Melanocyte of skin (primary cell): Measurements from ENCODE around the gene SCAMP2. TPM values are rescaled to one million over a fixed set of nuclear protein-coding genes. Genes with fewer than 3 reads are reported as not detected.

Source experiments
- small RNA-seq, 2 donors: library from RNA; depleted of rRNA; stranded (forward); fragments of <200 nt; gene quantifications; one replicate each; pipeline ENCODE3, GENCODE V24; 2012
- total RNA-seq, 2 donors: library from RNA; depleted of rRNA; stranded (reverse); fragments of >200 nt; gene quantifications; 2 replicates each; pipeline ENCODE4 v1.2.3, GENCODE V29; 2012

The SCAMP2 gene
- 10 to 100 TPM; 28.3 to 33.4 TPM for total RNA-seq

GRCh38 chr15:74873036-74873755 lies at the start of gene SCAMP2:
Gene SCAMP2 (minus strand): TSS chr15:74873365. CDS start chr15:74873255, 110 bp downstream.

GRCh38 chr15:74906450-74907162 lies 33.4 kb upstream of the SCAMP2 start, which contains the start of gene FAM219B:
Gene FAM219B (minus strand): TSS chr15:74906851. CDS start chr15:74906800, 51 bp downstream.

GRCh38 chr15:74889883-74890664 lies 16.9 kb upstream of the SCAMP2 start, which contains the start of gene MPI:
Gene MPI (plus strand): TSS chr15:74890042. CDS start chr15:74890074, 32 bp downstream.

DNA sequence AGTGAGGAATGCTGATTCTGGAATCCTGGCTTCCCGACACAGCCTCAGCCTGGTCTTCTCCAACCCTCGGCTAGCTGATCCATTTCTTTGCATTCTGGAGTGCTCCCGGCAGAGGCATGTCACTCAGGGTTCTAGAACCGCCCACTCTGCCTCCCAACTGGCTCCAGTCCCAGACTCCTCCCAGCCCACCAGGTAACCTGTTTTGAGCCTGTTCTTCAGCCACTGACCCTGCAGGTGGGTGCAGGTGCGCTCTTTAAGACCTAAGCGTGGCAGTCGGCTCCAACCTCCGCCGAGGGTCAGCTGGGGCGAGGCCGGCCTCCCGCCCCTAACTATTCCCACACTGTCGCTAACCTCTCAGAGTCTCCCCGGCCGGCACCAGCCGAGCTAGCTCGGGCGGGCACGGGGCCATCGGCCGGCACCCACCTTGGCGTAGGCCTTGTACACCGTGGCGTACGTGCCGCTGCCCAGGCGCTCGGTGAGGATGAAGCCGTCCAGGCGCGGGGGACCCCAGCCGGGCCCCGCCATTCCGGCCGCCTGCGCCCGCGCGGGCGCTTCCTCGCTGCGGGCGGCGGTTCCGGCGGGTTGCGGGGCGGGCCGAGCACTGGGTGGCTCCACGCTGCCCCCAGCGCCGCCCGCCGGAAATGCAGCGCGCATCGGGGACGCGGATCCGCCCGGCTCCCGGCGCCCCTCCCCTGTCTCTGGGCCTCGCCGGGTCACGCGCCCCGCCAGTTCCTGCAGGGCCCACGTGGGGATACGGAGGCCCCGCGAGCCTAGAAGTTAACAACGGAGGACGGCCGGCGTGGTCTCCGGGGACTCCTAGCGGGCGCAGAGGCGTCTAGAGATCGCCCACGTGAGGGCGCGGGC lies 30.4 kb downstream of the SCAMP2 start, which contains the start of gene ULK3:
Gene ULK3 (minus strand): TSS at position 576 of the 864 bp plus-strand sequence. CDS start 51 bp downstream, at position 525.

DNA sequence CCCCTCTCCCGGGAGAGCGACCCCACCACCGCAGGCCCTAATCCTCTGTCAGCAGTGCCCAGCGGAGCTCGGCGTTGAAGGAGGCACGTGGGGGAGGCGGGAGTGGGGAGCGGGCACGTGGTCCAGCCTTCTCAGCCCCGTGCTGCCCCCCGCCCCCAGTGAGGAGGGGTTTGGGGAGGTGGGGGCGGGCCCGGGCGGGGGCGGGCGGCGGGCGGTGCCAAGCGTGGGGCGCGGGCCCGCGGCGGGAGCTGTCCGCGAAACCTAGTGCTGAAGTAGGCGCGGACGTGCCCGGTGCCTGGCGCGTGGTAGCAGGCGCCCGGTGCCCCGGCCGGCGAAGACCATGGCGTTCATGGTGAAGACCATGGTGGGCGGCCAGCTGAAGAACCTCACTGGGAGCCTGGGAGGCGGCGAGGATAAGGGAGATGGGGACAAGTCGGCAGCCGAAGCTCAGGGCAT lies 46.8 kb downstream of the SCAMP2 start, which contains the start of gene CPLX3:
Gene CPLX3 (plus strand): TSS at position 264 of the 456 bp plus-strand sequence. CDS start 77 bp downstream, at position 341.

GRCh38 chr15:74812533-74812932 lies 60.6 kb downstream of the SCAMP2 start, which contains the start of gene LMAN1L:
Gene LMAN1L (plus strand): TSS chr15:74812835. CDS start chr15:74812855, 20 bp downstream.

Small RNA genes lying within 50 kb of the gene (small RNA-seq; reads per million reads assigned to genes)
- 0 reads per million in 2 donors for gene CPLX3
- 4.0 to 4.2 reads per million in 2 donors for gene MIR6882

Other genes with a start within 250 kb of the SCAMP2 start
- gene EDC3, start 177.3 kb downstream of the SCAMP2 start, total RNA-seq: 10 to 100 TPM in 1 of 2 donors, 1 to 10 TPM in 1; 4.8 to 14.7 TPM
- 1 to 10 TPM; 1.3 to 8.6 TPM for gene CYP1A1, start 147.8 kb downstream of the SCAMP2 start, total RNA-seq
- under 1 TPM in 1 of 2 donors, not detected in 1; under 0.01 TPM for gene CYP1A2, start 124.5 kb downstream of the SCAMP2 start, total RNA-seq
- 10 to 100 TPM; 32.0 to 84.6 TPM for gene CSK, start 91.3 kb downstream of the SCAMP2 start, total RNA-seq
- under 1 TPM in 1 of 2 donors, not detected in 1; under 0.01 TPM for gene LMAN1L, start 60.5 kb downstream of the SCAMP2 start, total RNA-seq
- not detected for gene CPLX3, start 46.7 kb downstream of the SCAMP2 start, total RNA-seq
- 10 to 100 TPM; 38.0 to 44.0 TPM for gene ULK3, start 30.2 kb downstream of the SCAMP2 start, total RNA-seq
- 10 to 100 TPM; 43.4 to 43.6 TPM for gene MPI, start 16.7 kb upstream of the SCAMP2 start, total RNA-seq
- gene FAM219B, start 33.5 kb upstream of the SCAMP2 start, total RNA-seq: 10 to 100 TPM; 31.6 to 43.0 TPM
- gene COX5A, start 64.7 kb upstream of the SCAMP2 start, total RNA-seq: 10 to 100 TPM; 59.5 to 71.3 TPM
- gene RPP25, start 83.4 kb upstream of the SCAMP2 start, total RNA-seq: 10 to 100 TPM; 29.6 to 67.3 TPM
- gene SCAMP5, start 122.2 kb upstream of the SCAMP2 start, total RNA-seq: 10 to 100 TPM in 1 of 2 donors, 1 to 10 TPM in 1; 10.0 to 10.3 TPM
- 10 to 100 TPM; 14.8 to 19.6 TPM for gene PPCDC, start 150.2 kb upstream of the SCAMP2 start, total RNA-seq